CD4-positive, alpha-beta T cell treated with Interleukin-12 subunit alpha and Interleukin-12 subunit beta, for 1 hour (primary cell): ENCODE measurements around the gene DTNA.

Experiments used
- DNase-seq: peaks from one replicate; pipeline ENCODE4 v3.0.0-alpha.2; 2020

Gene DTNA

DNA sequence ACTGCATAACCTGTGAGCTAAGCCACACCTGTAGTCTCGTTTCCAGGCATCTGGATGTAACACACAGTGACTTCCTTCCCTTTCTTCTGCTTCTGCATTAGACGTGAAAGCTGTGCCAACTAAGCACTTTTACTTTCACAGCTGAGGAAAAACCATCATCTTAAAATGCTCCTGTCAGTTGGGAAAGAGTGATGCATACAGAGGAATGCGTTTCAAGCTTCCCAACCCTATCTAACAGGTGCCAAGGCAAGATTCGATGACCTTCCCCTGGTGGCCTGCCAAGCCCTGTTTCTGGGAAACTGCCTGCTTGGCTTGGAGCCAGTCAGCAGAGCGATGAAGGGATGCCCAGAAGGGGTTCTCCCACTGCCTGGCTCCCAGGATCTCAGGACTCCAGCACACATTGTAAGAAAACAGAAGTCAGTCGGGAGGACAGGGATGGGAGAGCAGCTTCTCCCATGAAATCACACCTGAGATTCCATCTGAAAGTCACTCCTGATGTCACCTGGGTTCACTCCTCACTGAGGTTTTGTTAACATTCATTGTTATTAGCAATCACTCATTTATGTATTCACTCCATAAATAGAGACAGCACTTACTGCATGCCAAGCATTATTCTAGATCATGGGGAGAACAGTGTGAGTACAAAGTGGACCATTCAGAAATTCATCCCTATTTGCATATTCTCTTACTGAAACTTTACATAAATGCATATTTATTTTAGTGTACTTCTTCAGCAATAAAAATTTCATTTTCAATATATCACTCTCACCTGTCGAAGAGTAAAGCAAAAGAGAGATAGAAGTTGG lies 64.1 kb downstream of the DTNA start:
- DNase-seq, result no peak

DNA sequence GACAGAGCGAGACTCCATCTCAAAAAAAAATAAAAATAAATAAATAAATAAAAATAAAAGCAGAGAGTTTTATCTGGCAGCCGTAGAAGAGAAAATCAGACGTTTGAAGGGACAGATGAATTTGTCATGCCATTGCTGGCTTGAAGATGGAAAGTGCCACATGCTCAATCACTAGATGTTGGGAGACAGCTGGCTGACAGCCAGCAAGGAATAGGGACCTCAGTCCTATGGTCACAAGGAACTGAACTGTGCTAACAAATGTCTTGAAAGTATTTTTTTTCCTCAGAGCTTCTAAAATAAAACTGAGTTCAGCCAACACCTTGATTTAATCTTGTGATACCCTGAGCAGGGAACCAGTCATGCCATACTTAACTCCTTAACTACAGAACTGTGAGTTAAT lies 65.4 kb downstream of the DTNA start:
- no peak for DNase-seq

DNA sequence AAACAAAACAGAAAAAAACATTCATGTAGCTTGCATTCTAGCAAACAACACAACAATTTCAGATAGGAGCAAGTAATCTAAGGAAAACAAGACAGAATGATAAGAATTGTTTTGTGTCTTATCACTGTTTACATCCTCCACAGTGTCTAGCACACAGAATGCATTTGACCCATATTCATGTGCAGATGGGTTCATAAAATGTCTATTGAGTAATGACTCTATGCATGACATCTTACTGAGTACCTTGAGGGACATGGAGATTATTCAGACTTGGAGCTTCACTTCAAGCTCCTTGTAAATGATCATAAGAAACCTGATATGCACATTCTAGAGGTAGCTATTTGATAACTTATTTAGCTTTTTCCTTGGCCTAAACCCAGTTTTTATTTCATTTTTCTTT lies 69.0 kb downstream of the DTNA start:
- DNase-seq, result no peak

DNA sequence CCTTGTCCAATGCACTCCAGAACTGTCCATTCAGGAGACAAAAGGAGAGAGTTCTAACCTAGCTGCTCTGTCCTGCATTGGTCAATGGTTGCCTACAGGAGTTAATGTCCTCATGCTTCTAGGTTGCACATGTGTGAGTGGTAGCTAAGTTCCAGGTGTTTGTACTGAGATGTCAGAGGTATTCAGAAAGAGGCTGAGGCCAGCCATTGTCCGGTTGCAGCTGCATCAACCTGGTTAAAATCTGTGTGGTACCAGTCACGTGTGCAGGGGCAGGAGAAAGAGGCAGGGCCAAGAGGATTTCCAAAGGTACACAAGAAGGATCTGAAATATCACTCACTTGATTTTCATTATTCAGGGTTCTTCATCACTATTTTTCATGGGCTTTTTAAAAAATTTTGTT lies 70.8 kb downstream of the DTNA start:
- no peak for DNase-seq

DNA sequence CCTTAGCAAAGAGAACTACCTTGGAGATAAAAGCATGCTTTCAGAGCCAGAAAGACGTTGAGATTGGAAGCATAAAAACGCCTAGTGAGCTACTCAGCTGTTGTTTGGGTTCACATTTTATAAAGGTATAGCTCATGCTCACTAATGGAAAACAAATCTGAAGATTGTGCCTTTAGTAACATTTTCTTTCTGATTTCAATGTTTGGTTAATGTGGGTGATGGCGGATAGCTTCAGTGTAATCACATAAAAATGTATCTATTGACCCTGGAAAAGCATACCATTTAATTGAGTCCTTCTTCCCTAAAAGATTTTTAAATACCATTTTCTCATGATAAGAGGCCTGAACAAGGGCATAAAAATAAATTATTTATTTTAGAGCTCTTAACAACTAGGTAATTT lies 73.4 kb downstream of the DTNA start:
- DNase-seq, result no peak

DNA sequence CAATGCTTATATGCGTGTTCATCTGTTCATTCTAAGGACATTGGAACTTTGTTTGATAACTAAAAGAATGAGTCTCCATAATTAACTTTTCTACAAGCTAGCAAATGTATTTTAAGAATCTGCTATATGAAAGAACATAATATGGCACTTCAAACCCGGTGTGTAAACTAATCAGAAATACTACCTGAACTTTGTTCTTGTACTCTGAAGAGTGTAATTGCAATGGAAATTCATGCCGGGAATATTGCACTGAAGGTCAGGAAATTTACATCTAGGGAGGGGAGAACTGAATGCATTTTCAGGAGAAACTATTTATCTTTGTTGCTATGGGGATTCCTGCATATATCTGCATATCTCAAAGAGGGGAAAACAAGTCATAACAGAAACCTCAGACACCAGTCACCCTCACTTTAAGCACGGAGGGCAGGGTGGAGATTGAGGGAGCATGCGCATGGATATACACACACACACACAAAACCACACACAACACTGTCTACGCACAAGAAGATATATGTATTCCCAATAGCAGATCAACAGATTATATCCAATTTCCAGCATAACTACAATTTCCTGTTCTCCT lies 76.2 kb downstream of the DTNA start:
- no peak for DNase-seq

DNA sequence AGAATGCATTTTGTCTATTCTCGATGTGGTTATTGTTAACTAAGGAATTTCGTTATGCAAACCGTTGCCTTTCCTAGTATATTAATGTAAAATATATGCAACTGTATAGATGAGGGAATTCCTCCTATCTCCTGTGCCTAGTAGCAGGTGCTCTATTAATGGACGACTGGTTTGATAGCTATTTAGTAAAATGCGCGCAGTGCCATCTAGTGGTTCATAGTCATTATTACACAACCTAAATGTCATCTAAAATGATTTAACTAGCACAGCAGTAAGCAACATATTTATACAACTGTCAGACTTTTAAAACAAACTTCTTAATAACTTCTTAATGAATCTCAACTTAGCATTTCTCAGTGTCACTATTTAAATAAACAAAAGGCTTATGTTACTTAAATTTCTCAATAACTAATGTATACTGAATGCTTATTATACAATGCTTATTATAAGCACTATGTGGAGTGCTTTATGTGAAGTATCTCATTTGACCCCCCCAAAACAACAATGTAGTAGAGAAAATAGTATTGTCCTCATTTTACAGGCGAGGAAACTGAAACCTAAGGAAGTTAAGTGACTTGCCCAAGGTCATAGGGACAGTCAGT lies 77.9 kb downstream of the DTNA start:
- DNase-seq, result peak; percentile 39

DNA sequence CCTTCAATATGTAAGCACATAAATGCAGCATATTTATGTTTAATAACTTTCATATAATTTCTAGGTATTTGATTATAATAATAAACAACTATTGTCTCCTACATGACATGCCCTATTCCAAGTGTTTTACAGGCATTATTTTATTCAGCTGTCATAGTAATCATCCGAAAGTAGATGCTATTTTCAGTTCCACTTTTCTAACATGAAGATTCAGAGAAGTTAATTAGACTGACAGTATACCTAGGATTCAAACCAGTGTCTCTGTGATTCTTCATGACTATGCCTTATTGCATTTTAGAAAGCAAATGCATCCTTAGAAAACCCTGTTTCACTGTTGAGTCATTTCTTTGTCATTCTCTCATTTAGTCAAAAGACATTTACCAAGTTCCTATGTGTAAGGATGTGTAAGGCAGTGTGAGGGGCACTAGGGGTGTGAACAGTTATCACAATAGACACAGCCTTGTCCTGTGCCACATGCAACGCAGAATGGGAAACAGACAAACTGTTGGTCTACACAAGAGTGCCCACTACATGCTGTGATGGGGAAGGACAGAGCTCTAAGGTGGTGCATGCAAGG lies 79.8 kb downstream of the DTNA start:
- no peak for DNase-seq

DNA sequence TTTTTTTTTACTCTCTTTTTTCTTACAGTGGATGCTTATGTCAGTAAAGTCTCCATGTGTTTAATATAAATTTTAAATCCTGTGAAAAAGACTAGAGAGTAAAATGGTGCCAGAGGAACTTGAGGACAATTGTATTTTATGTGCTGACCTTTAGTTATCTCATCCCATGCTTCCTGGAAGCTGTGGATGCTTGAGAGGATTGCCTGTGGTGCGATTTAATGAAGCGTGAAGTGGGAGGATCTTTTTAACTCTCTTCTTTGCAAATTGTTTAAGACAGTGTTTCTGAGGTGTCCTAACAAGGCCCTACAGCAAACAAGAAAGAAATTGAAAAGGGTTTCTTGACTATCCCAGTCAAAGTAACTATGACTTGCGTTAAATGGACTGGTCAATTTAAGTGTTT lies 84.2 kb downstream of the DTNA start:
- no peak for DNase-seq

DNA sequence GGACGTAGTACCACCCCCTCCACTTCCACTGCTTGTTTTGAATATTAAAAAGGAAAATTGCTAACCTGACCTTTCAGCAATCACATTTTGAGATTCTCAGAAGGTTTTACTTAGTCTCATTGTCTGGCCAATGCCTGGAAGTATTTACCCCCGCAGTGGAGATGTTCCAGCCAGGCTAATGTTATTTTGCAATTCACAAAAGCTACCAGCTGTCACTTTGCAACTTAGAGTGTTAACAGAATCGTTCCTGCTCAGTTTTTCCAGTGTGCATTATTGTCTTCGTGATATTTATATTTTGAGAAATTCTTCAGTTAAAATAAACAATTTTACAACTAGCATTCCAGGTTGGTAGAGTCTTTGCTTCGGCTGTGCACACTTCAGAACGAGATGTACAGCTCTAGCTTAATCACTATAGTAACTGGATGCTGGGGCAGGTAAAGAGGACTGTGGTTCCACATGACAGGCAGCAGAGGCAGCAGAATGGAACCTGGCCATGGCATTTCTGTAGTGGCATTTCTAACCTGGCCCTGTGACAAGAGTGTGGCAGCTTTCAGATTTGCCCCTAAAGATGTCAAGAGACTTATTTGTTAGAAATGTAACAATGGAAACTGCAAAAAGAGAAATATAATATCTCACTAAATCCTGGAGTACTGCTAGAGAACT lies 85.1 kb downstream of the DTNA start:
- DNase-seq, result no peak

DNA sequence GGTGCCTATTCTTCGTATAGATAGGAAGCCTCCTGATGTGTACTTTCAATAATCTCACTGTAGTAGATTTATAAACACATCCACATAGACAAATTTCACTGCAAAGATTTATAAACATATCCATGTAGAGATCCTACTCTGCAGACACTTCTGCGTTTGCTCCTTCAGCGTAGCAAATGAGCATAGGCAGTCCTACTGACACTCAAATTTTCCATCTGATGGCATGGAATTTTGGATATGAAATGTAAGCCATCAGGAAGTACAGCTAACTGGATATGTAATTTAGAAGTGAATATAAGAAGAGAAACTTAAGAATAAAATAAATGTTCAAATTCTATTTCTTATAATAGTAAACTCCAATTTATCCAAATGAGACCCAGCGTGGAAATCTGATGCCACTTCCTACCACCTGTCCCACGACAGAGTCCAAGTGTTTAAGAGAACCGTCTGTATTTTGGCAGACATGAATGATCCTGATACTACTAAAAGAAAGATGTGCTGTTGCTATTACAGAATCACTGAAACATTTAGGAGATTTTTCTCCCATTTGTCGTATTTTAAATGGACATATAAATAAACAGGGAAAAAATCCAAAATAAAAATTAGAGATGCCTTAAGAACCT lies 86.0 kb downstream of the DTNA start:
- no peak for DNase-seq

DNA sequence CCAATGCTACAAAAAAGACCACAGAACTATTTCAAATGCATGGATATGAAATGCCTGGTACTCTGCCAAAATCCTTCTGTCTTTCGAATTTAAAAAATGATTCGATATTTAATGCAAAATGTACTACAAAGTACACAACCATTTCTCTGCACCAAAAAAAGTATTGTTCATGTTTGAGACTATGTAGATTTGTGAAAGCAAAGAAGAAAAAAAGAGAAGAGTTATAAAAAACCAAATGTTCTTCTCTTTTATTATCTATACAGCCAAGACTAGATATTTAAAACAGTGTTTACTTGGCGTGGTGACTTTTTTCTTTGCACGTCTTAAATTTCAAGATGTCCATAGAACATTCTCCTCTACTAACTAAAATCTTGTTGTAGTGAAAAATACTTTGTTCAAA lies 89.2 kb downstream of the DTNA start:
- DNase-seq, result no peak

DNA sequence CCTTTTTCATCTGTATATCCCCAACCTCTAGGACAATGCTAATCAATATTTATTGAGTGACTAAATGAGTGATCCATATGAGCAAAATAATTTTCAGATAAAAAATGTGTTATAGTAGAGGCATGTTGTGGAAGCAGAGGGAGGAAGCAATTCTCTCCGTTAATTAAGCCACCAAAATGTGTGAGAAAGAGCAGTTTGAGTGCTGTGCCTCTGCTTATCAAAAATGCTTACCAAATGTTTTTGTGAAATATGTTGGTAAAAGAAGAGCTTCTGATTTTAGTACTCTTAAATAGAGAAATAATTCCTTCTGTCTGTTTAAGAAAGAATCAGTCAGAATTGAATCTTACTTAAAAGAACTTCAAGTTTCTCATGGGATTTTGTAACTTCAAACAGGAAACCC lies 90.3 kb downstream of the DTNA start:
- DNase-seq, result no peak

DNA sequence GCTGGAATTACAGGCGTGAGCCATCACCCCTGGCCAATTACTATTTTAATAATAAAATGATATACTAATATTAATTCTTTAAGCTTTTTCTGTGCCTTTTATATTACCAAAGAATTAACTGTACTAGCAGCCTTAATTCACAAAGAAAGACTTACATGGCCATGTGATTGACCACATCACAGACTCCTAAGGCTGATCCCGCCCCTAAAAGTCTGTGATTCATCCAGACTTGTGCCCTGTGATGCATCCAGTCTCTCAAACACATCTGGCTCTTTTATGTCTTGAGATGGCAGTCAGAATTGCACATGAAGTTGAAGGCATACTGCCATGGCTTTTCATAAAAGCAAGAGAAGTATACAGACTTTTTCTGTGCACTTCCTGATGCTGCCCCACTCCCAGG lies 91.7 kb downstream of the DTNA start:
- DNase-seq, result no peak

DNA sequence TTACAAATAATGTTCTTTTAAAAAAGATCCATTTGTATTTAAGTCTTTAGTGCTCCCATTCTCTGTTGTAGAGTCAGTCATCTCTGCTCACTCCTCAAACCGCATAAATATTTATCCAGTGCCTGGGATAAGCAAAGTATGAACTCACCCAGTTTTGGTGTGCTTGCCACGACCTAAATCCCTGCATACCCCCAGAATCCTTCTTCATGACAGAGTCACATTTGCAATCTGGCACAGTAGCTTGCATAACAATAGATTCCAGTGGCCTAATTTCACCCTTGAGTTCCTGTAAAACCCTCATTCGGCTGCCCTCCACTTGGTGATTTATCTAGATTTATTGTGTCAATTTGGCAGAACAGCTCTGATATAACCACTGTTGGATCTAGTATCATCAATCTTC lies 92.9 kb downstream of the DTNA start:
- no peak for DNase-seq

DNA sequence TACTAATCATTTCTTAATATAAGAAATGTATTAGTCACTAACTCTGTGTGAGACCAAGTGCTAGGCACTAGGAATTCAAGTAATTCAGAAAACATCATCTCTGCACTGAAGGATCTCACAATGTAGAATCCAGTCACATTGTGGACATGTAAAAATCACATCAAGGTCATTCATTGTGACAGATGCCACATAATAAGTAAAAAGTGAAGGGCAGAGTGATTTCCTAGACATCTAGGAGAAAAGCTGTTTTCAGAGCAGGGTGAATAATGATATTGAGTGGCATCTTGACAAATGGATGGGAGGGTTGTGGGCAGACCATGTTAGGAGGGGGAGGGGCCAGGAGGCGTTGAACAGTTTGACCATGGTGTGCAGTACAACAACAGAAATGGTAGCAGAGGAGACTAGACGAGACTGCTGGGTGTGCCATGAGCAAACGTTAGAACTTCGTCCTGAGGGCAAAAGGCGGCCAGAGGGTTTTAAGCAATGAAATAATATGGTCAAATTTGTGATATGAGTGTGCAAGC lies 93.8 kb downstream of the DTNA start:
- no peak for DNase-seq

DNA sequence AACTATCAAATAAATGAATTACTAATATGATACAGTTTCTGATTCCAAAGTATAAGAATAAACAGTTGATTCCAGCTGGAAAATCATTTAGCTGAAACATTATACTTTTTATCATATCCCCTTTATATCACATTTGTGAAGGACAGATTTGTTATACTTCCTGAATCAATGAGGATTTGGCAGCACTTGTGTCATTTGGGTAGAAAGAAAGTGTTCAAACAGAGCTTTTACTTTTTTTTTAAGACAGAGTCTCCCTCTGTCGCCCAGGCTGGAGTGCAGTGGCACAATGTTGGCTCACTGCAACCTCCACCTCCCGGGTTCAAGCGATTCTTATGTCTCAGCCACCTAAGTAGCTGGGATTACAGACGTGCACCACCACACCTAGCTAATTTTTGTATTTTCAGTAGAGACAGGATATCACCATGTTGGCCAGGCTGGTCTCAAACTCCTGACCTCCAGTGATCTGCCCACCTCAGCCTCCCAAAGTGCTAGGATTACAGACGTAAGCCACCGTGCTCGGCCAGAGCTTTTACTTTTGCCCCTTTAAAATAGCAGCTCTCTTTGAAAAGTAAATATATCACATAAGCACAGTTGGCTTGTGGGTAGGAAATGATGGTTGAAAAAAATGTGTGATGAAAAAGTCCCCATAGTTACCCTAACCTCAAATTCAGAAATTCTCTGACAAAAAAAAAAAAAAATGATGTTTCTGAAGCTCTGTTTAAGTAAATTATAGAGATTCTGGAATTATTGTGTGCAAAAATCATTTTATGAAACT lies 95.2 kb downstream of the DTNA start:
- no peak for DNase-seq

DNA sequence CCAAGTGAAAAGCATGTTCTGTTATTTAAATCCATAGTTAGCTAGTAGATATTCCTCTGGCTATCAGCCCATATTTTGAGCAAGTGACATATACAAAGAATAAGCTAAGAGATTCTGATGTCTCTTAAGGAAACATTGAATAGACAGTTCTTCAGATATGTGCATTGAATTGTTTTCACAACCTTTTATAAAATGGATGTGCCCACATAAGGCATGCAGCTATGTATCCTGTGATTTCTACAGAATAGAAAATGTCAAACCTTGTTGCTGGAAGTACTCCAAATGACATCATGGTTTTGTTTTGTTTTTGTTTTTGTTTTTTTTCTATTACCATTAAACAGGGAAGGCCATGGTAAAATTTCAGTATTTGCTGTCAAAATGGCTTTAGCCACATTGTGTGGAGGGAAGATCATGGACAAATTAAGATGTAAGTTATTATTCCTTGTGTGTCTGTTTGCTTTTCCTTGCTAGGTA lies 95.8 kb downstream of the DTNA start:
- no peak for DNase-seq

DNA sequence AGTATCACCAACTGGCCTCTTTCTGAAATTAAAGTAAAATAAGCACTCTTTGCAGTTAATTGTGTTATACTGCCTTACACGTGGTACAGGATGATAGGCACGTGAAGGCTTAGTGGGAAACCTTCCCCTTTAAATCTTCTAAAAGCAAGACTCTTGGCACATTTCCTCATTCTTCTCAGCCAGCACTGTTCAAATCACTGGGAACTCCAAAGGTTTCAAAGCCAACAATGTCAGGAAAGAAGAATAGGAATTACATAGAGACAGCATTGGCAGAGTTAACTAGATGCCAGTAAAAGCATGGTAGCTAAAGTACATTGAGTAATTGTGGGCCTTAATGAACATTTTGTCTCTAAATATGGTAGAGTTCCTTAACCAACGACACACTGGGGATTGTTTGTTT lies 96.4 kb downstream of the DTNA start:
- no peak for DNase-seq

DNA sequence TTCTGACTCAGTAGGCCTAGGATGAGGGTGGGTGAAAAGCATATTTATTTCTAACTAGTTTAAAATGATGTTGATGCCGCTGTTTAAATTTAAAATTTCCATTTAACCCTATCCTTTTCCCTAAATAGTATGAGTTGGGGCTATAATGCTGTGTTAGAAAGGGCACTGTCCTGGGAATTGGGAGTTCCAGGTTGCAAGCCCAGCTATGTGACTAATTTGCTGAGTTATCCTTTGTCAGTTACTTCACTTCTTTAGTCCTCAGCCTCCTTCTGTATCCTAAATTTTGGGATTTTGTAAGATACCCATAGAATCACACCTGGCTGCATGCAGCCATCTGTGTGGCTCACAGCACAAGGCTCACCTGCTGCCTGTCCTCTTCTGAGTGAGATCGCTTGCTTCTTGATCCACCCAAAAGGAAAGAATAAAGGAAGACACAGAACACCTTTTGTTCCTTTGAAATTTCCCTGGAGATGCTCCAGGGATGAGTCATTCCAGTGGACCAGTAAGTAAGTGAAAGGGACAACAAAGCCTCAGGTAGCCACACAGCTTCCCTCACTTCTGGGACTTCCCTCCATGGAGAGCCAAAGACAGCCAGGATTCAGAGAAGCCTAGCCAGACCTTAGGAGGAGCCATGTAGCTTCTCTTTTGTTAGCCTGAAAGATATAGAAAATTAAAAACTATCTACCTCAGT lies 97.2 kb downstream of the DTNA start:
- no peak for DNase-seq

DNA sequence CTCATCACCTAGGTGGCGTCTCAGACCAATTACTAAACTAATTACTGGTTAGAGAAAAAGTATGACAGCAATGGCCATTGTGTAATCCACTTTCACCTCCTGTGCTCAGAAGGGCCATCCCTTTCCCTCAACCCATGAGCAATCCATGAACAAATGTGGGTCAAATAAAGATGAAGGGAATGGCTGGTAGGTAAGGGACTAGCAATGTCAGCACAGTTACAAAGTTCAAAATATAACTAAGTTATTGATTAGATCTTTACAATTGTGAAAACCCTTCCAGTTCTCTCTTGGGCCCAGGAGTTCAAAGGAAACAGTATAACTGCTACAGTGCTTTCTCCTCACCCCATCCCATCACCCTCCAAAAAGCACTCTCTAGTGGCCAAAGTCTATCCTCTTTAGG lies 98.3 kb downstream of the DTNA start:
- no peak for DNase-seq
